GM12872 (cell line): Measurements from ENCODE around the gene EFCC1.

Experiments
- CTCF ChIP-seq: IDR thresholded peaks from 3 replicates; pipeline ENCODE4 v1.5.1; 2011; ENCODE audit warnings: low read depth, mild to moderate bottlenecking, low read length, moderate library complexity; ENCODE audit not compliant: insufficient read depth

The EFCC1 gene

GRCh38 chr3:129032716-129033115 is 31.6 kb downstream of the EFCC1 start:
- no peak for TF ChIP-seq CTCF

- TF ChIP-seq CTCF: no peak
Measured at GRCh38 chr3:129033151-129033550, 32.0 kb downstream of the EFCC1 start.

GRCh38 chr3:129033633-129034321 is 32.7 kb downstream of the EFCC1 start:
- no peak for TF ChIP-seq CTCF

- TF ChIP-seq CTCF: no peak
Measured at GRCh38 chr3:129034642-129035041, 33.5 kb downstream of the EFCC1 start.

- TF ChIP-seq CTCF: no peak
Measured at GRCh38 chr3:129035360-129036221, 34.5 kb downstream of the EFCC1 start.

- TF ChIP-seq CTCF: no peak
Measured at GRCh38 chr3:129036222-129037092, 35.4 kb downstream of the EFCC1 start.

GRCh38 chr3:129037093-129037419 is 36.0 kb downstream of the EFCC1 start:
- no peak for TF ChIP-seq CTCF
